ENCODE results near the gene NPNT.
A peak's percentile ranks its signal among the peaks of the same experiment; 100 is the strongest.

Gene NPNT

DNA sequence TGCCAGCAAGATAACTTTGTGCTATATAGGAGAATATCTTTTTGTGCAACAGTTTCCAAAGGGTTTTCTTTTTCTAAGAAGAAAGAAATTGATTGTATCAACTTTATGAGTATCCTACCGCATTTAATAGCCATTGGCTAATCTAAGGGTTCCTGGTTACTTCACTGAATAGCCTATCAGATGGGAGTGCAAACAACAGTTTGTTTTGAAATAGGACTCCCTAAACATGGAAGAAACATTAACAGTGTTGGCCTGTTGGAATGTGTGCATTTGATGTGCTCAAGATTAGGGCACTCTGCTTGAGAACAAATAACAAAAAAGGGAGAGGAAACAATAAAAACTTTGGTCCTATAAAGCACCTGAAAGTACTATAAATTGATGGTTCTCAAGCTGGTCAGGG, 29.1 kb downstream of the NPNT start:
- H3K27me3 Mint-ChIP-seq (ENCODE audit: low read depth) = no peaks in the 10 kb centered on the region
- TF ChIP-seq, protein P1, sequence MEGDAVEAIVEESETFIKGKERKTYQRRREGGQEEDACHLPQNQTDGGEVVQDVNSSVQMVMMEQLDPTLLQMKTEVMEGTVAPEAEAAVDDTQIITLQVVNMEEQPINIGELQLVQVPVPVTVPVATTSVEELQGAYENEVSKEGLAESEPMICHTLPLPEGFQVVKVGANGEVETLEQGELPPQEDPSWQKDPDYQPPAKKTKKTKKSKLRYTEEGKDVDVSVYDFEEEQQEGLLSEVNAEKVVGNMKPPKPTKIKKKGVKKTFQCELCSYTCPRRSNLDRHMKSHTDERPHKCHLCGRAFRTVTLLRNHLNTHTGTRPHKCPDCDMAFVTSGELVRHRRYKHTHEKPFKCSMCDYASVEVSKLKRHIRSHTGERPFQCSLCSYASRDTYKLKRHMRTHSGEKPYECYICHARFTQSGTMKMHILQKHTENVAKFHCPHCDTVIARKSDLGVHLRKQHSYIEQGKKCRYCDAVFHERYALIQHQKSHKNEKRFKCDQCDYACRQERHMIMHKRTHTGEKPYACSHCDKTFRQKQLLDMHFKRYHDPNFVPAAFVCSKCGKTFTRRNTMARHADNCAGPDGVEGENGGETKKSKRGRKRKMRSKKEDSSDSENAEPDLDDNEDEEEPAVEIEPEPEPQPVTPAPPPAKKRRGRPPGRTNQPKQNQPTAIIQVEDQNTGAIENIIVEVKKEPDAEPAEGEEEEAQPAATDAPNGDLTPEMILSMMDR (IDR thresholded peaks at IDR 0.05; ENCODE audit: unreplicated experiment in 3 of 3) = no peak
- H3K4me3 Mint-ChIP-seq = no peak overlapping the region

DNA sequence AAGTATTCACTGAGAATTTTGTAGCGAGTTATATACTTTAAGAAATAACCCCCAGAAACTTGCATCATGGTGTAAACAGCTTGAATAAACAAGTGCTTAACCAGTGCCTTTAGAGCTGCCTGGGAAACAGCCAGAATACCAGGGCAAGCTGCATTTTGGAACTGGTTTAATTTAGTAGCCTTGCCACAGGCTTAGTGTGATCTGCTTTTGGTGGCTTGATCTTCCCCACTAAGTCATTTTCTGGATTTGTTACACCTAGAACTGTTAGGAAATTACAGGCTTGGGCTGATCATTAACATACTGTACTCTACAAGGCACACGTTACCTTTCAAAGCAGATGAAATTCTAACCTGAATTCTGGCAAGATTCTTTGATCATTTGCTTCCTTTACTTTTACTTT, 35.4 kb downstream of the NPNT start:
- H3K4me1 Mint-ChIP-seq = peaks cover 15% of the 10 kb centered on the region
- H3K4me3 Mint-ChIP-seq = no peak overlapping the region
- H3K9me3 Mint-ChIP-seq = no peaks in the 10 kb centered on the region
- no peaks in the 10 kb centered on the region for H3K27me3 Mint-ChIP-seq (ENCODE audit: low read depth)
- H3K36me3 Mint-ChIP-seq (ENCODE audit: low read depth) = peaks cover 11% of the 10 kb centered on the region
- TF ChIP-seq, protein P1 (IDR thresholded peaks at IDR 0.05; ENCODE audit: unreplicated experiment in 3 of 3) = no peak
- no peak overlapping the region for H3K27ac Mint-ChIP-seq

More for the DNA sequence above, 29.1 kb downstream of the NPNT start:
- Mint-ChIP-seq H3K4me1 (peaks cover 13% of the 10 kb centered on the region), H3K36me3 (ENCODE audit: low read depth) (peaks cover 11% of the 10 kb centered on the region), H3K9me3 (no peaks in the 10 kb centered on the region), H3K27ac (no peak overlapping the region)

DNA sequence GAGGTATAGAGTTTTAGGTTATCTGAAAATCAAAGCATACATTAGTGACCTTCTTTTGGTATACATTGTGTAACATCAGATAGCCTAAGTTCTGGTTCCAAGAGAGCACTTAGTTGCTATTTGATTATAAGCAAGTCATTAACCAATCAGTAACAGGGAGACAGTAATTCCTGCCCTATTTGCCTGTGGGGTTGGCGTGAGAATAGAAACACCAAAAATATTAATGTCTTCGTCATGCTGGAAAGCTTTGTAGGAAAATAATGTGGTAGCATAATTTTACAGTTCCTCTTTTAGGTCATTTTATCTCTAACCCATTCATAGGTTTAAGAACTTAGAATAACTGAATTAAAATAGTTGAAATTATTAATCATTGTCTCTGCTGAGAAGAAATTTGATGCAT, 37.8 kb downstream of the NPNT start:
- Mint-ChIP-seq H3K27ac (no peak overlapping the region), H3K9me3 (no peaks in the 10 kb centered on the region), H3K36me3 (ENCODE audit: low read depth) (peaks cover 4% of the 10 kb centered on the region), H3K4me3 (no peak overlapping the region), H3K27me3 (ENCODE audit: low read depth) (no peaks in the 10 kb centered on the region), H3K4me1 (peaks cover 29% of the 10 kb centered on the region)
- TF ChIP-seq, protein P1 (IDR thresholded peaks at IDR 0.05; ENCODE audit: unreplicated experiment in 3 of 3) = no peak

DNA sequence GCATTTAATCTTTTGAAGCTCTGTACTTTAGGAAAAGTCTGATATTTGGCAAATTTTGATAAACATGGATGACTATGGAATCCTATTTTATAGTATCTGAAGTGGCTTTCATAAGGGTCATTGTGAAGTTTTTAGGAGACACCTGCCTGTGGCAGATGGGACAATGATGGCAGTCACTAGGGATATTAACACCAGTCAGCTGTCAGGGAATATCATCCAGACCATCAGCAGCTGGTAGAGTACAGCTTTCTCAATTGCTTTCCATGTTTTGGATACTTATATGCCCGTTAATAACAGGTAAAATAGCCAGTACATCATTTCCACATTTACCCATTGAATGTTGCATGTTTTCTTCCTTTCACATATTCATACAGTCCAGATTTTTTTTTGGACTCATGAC, 39.1 kb downstream of the NPNT start:
- Mint-ChIP-seq H3K4me3 (no peak overlapping the region), H3K36me3 (ENCODE audit: low read depth) (no peaks in the 10 kb centered on the region), H3K4me1 (peaks cover 30% of the 10 kb centered on the region), H3K9me3 (no peaks in the 10 kb centered on the region), H3K27me3 (ENCODE audit: low read depth) (no peaks in the 10 kb centered on the region), H3K27ac (peak overlapping the region; percentile 7 to 60 (median 12))
- TF ChIP-seq, protein P1 (IDR thresholded peaks at IDR 0.05; ENCODE audit: unreplicated experiment in 3 of 3) = no peak

DNA sequence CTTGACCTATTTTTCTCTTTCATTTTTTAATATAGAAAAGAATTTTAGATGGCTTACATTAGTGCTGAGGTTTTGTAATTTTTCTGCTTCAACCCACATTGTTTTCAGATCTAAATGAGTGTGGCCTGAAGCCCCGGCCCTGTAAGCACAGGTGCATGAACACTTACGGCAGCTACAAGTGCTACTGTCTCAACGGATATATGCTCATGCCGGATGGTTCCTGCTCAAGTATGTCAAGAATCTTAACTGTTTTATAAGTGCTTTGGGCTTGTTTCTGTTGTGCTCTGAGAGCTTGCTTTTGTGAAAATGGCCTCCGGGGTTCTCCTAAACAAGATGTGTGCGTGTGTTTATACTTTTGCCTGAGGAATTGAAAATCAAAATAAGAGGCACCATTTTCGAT, 41.6 kb downstream of the NPNT start:
- peaks cover 30% of the 10 kb centered on the region for H3K4me1 Mint-ChIP-seq
- H3K36me3 Mint-ChIP-seq (ENCODE audit: low read depth) = no peaks in the 10 kb centered on the region
- H3K4me3 Mint-ChIP-seq = no peak overlapping the region
- no peaks in the 10 kb centered on the region for H3K9me3 Mint-ChIP-seq
- H3K27me3 Mint-ChIP-seq (ENCODE audit: low read depth) = no peaks in the 10 kb centered on the region
- peak overlapping the region; percentile 72 to 84 (median 75) for H3K27ac Mint-ChIP-seq
- TF ChIP-seq, protein P1 (IDR thresholded peaks at IDR 0.05; ENCODE audit: unreplicated experiment in 3 of 3) = no peak

DNA sequence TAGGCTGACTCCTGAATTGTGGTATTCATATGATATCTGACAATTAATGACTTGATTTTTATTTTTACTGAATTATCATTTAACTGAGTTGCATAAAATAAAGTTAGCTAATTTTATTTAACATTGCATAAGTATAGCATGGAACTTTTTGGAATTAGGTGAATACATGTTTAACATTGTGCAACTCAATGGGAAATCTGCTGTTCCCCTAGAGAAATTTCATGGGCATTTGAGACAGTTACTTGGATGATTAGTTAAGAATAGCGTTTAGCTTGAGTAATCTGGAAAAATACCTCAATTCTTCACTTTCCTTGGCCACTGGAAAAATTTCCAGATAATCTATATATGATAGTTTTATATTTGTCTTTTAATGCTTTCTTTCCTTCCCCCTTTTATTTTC, 42.5 kb downstream of the NPNT start:
- Mint-ChIP-seq H3K27ac (no peak overlapping the region), H3K27me3 (ENCODE audit: low read depth) (no peaks in the 10 kb centered on the region), H3K4me1 (peaks cover 30% of the 10 kb centered on the region), H3K36me3 (ENCODE audit: low read depth) (no peaks in the 10 kb centered on the region), H3K9me3 (no peaks in the 10 kb centered on the region), H3K4me3 (no peak overlapping the region)
- TF ChIP-seq, protein P1 (IDR thresholded peaks at IDR 0.05; ENCODE audit: unreplicated experiment in 3 of 3) = no peak

All from nephron (organoid).